ENCODE data around the gene FSTL4. TPM values are rescaled to one million over a fixed set of nuclear protein-coding genes. Genes with fewer than 3 reads are reported as not detected.

The FSTL4 gene
- total and polyA plus RNA-seq, 9 donors: 0.07 to 0.22 (median 0.15) TPM; not detected in 4

GRCh38 chr5:133455676-133456075 lies 156.7 kb downstream of the FSTL4 start:
- no peaks in the 10 kb centered on the region for H3K27me3 ChIP-seq
- H3K36me3 ChIP-seq: no peaks in the 10 kb centered on the region
- no peak overlapping the region for H3K4me3 ChIP-seq
- no peak for DNase-seq
- no peak overlapping the region for H3K27ac ChIP-seq
- WGBS, 3 donors: 85 to 88% (median 87%) methylated on average over 5 of the region's 5 CpGs
- intact Hi-C loops (cut with DNase I): no loop called here
- TF ChIP-seq, protein P1, sequence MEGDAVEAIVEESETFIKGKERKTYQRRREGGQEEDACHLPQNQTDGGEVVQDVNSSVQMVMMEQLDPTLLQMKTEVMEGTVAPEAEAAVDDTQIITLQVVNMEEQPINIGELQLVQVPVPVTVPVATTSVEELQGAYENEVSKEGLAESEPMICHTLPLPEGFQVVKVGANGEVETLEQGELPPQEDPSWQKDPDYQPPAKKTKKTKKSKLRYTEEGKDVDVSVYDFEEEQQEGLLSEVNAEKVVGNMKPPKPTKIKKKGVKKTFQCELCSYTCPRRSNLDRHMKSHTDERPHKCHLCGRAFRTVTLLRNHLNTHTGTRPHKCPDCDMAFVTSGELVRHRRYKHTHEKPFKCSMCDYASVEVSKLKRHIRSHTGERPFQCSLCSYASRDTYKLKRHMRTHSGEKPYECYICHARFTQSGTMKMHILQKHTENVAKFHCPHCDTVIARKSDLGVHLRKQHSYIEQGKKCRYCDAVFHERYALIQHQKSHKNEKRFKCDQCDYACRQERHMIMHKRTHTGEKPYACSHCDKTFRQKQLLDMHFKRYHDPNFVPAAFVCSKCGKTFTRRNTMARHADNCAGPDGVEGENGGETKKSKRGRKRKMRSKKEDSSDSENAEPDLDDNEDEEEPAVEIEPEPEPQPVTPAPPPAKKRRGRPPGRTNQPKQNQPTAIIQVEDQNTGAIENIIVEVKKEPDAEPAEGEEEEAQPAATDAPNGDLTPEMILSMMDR (IDR thresholded peaks at IDR 0.05): no peak
- no peaks in the 10 kb centered on the region for H3K9me3 ChIP-seq
- H3K4me1 ChIP-seq (ENCODE audit: insufficient read depth): no peaks in the 10 kb centered on the region

GRCh38 chr5:133454442-133454841 lies 157.9 kb downstream of the FSTL4 start:
- TF ChIP-seq EP300 (IDR thresholded peaks at IDR 0.05): no peak
- no peak overlapping the region for H3K27ac ChIP-seq
- H3K4me3 ChIP-seq: no peak overlapping the region
- no peaks in the 10 kb centered on the region for H3K4me1 ChIP-seq (ENCODE audit: insufficient read depth)
- intact Hi-C loops (cut with DNase I): no loop called here
- H3K27me3 ChIP-seq: no peaks in the 10 kb centered on the region
- no peak for DNase-seq
- no peaks in the 10 kb centered on the region for H3K36me3 ChIP-seq
- H3K9me3 ChIP-seq: no peaks in the 10 kb centered on the region
- 72 to 79% (median 77%) methylated on average over 9 of the region's 9 CpGs for WGBS, 3 donors

- Histone ChIP-seq H3K9me3 (no peaks in the 10 kb centered on the region), H3K4me3 (no peak overlapping the region), H3K36me3 (no peaks in the 10 kb centered on the region), H3K27me3 (no peaks in the 10 kb centered on the region), H3K27ac (no peak overlapping the region), H3K4me1 (ENCODE audit: insufficient read depth) (no peaks in the 10 kb centered on the region)
- TF ChIP-seq, protein P1 (IDR thresholded peaks at IDR 0.05): no peak
- DNase-seq: no peak
- intact Hi-C loops (cut with DNase I): no loop called here
- WGBS, 3 donors: 24 to 42% (median 31%) methylated on average over 2 of the region's 2 CpGs
Measured at GRCh38 chr5:133453831-133454230, 158.5 kb downstream of the FSTL4 start.

GRCh38 chr5:133453084-133453780 lies 159.1 kb downstream of the FSTL4 start:
- no peaks in the 10 kb centered on the region for H3K9me3 ChIP-seq
- H3K36me3 ChIP-seq: no peaks in the 10 kb centered on the region
- TF ChIP-seq EP300 (IDR thresholded peaks at IDR 0.05): no peak
- TF ChIP-seq, protein P1 (IDR thresholded peaks at IDR 0.05): no peak
- no peak for TF ChIP-seq POLR2A (IDR thresholded peaks at IDR 0.05)
- no peaks in the 10 kb centered on the region for H3K27me3 ChIP-seq
- no peak overlapping the region for H3K27ac ChIP-seq
- intact Hi-C loops (cut with DNase I): no loop called here
- 82 to 88% (median 84%) methylated on average over 4 of the region's 4 CpGs for WGBS, 3 donors
- DNase-seq: no peak
- no peaks in the 10 kb centered on the region for H3K4me1 ChIP-seq (ENCODE audit: insufficient read depth)
- H3K4me3 ChIP-seq: no peak overlapping the region

- Histone ChIP-seq H3K4me3 (no peak overlapping the region), H3K9me3 (no peaks in the 10 kb centered on the region), H3K36me3 (no peaks in the 10 kb centered on the region), H3K27me3 (no peaks in the 10 kb centered on the region), H3K4me1 (ENCODE audit: insufficient read depth) (no peaks in the 10 kb centered on the region), H3K27ac (no peak overlapping the region)
- intact Hi-C loops (cut with DNase I): no loop called here
- WGBS, 3 donors: 45 to 75% (median 59%) methylated on average over 1 of the region's 1 CpG
- no peak for TF ChIP-seq POLR2A (IDR thresholded peaks at IDR 0.05)
- TF ChIP-seq, protein P1 (IDR thresholded peaks at IDR 0.05): no peak
- TF ChIP-seq EP300 (IDR thresholded peaks at IDR 0.05): no peak
- DNase-seq: no peak
Measured at GRCh38 chr5:133451926-133452325, 160.4 kb downstream of the FSTL4 start.

Measured in ovary (tissue), 9 donors.